ENCODE measurements around the gene KCNE4. TPM values are rescaled to one million over a fixed set of nuclear protein-coding genes. Genes with fewer than 3 reads are reported as not detected.

Gene KCNE4
- total and polyA plus RNA-seq, 4 donors: 0.19 to 0.42 (median 0.31) TPM

DNA sequence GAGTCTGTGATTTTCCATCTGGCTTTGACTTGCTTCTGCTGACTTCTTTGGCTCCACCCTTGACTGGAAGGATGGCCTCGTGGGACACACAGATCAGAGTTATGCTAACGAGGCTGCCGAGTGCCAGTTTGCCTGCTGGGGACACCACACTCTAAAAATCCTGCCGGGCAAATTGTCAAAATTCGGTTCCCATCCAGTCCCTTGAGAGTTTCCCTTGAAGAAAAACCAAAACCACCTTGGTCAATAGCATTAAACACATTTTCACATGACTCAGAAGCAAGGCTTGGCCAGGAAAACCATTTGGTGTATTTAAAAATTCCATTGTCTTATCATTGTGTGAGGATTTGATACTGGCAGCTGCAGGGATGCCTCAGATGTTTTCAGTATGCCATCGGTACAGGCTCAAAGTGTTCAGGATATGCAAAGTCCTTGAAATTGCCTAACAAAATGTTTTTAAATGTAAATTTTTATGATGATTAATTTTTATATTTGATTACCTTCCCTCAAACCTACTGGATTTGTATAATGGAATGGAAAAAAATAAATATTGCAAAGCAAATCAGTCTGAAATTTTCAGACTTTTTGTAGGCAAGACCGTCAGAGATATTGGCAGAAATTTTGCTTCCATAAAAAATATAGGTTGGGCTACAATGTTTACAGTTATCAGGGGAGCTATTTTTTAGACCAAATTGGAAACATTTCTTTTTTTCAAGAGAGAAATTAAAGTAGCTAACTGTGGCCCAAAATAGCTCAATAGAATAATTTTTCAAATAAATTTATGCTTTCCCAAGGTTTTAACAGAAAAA lies 41.6 kb downstream of the KCNE4 start:
- Histone ChIP-seq H3K4me3 (ENCODE audit: low read depth in 1 of 3, low read length in 3 of 3) (no peak overlapping the region), H3K27me3 (ENCODE audit: control insufficient read depth in 4 of 4, insufficient read depth in 4 of 4, low read length in 3 of 4) (peaks cover 0 to 7% (median 0%) of the 10 kb centered on the region in 4 donors), H3K4me1 (ENCODE audit: control insufficient read depth in 4 of 4, insufficient read depth in 4 of 4, low read length in 3 of 4) (no peaks in the 10 kb centered on the region), H3K9me3 (ENCODE audit: control insufficient read depth in 4 of 4, low read length in 3 of 4) (no peaks in the 10 kb centered on the region), H3K9ac (ENCODE audit: low read depth in 1 of 2, low read length in 2 of 2) (no peak overlapping the region), H3K36me3 (ENCODE audit: control insufficient read depth in 4 of 4, insufficient read depth in 3 of 4, low read depth in 1 of 4, low read length in 3 of 4) (no peaks in the 10 kb centered on the region), H3K27ac (ENCODE audit: low read depth in 1 of 2, low read length in 2 of 2) (no peak overlapping the region)
- DNase-seq (ENCODE audit: low spot score): no peak
- WGBS: 57% methylated on average over 7 of the region's 7 CpGs
- TF ChIP-seq NR2F2 (IDR thresholded peaks at IDR 0.05): no peak
- TF ChIP-seq EGR1 (IDR thresholded peaks at IDR 0.05; ENCODE audit: low read depth in 2 of 2): no peak
- TF ChIP-seq, protein P1, sequence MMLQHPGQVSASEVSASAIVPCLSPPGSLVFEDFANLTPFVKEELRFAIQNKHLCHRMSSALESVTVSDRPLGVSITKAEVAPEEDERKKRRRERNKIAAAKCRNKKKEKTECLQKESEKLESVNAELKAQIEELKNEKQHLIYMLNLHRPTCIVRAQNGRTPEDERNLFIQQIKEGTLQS (IDR thresholded peaks at IDR 0.05): no peak
- no peak for TF ChIP-seq CTCF (IDR thresholded peaks at IDR 0.05; ENCODE audit: low read depth, low read length, missing input control)
- no peak for TF ChIP-seq JUND (IDR thresholded peaks at IDR 0.05)
- no peak for TF ChIP-seq GABPA (IDR thresholded peaks at IDR 0.05 in 1 of 2, conservative IDR thresholded peaks at IDR 0.05 in 1 of 2)
- no peak for TF ChIP-seq MAX (IDR thresholded peaks at IDR 0.05)
- TF ChIP-seq FOXA2 (IDR thresholded peaks at IDR 0.05): no peak
- no peak for TF ChIP-seq TAF1 (conservative IDR thresholded peaks at IDR 0.05)
- TF ChIP-seq RAD21 (IDR thresholded peaks at IDR 0.05): no peak
- TF ChIP-seq, protein P2, sequence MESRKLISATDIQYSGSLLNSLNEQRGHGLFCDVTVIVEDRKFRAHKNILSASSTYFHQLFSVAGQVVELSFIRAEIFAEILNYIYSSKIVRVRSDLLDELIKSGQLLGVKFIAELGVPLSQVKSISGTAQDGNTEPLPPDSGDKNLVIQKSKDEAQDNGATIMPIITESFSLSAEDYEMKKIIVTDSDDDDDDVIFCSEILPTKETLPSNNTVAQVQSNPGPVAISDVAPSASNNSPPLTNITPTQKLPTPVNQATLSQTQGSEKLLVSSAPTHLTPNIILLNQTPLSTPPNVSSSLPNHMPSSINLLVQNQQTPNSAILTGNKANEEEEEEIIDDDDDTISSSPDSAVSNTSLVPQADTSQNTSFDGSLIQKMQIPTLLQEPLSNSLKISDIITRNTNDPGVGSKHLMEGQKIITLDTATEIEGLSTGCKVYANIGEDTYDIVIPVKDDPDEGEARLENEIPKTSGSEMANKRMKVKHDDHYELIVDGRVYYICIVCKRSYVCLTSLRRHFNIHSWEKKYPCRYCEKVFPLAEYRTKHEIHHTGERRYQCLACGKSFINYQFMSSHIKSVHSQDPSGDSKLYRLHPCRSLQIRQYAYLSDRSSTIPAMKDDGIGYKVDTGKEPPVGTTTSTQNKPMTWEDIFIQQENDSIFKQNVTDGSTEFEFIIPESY (IDR thresholded peaks at IDR 0.05): no peak
- TF ChIP-seq FOXA1 (IDR thresholded peaks at IDR 0.05): no peak
- TF ChIP-seq HNF4A (conservative IDR thresholded peaks at IDR 0.05): no peak
- TF ChIP-seq SP1 (IDR thresholded peaks at IDR 0.05): no peak
- no peak for TF ChIP-seq REST (IDR thresholded peaks at IDR 0.05)
- TF ChIP-seq HNF4G (IDR thresholded peaks at IDR 0.05): no peak

All from liver (tissue), 9 donors.